HG03025 (cell line): ENCODE measurements around the gene CPT1B.
"Not testable (repeated sequence)": the region's sequence is repeated elsewhere in the genome, so short reads cannot be mapped to it uniquely, and the experiment has no call there.

Experiments used
- ATAC-seq: cut with Tn5 transposase; IDR thresholded peaks from one replicate; pipeline ENCODE4 v1.9.1; 2021; ENCODE audit warnings: mild to moderate bottlenecking, moderate library complexity; ENCODE audit not compliant: unreplicated experiment, low FRiP score

Gene CPT1B

DNA sequence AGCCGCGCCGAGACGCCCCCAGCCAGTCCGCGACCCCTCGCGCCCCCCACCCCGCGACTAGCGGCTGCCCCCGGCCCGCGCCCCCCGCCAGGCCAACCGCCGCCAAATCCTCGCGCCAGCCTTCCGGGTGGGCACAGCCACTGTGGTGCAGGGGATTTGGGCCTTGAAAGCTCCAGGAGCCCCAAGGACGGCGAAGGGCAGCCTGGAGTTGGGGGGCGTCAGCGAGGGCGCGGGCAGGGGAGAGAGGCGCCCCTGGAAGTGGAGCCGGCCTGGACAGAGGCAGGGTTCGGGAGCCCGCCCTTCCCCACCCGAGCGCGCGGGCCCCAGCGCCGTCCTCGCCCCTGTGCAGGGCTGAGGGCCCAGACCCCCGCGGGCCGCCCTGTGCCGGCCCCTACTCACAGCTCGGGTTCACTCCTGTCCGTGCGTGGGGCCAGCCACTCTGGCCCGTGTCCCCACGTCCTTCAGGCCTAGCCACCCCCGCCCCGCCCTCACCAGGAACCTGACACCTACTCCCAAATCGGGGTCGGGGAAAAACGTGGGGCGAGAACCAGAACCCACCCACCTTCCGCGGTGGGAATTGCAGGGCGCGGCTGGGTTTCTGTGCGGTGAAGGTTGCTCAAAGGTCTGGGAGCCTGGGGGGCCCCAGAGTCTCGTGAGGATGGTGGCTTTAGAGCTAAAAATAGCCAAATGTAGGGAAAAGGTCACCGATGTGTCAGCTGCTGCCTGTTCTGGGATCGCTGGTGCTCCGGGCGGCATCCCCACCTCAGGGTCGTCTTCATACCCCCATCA, at the start of gene CPT1B:
TSS of gene CPT1B (minus strand) at position 441 of the 789 bp plus-strand sequence. CDS start 512 bp downstream, outside the sequence.
- no peak for ATAC-seq

DNA sequence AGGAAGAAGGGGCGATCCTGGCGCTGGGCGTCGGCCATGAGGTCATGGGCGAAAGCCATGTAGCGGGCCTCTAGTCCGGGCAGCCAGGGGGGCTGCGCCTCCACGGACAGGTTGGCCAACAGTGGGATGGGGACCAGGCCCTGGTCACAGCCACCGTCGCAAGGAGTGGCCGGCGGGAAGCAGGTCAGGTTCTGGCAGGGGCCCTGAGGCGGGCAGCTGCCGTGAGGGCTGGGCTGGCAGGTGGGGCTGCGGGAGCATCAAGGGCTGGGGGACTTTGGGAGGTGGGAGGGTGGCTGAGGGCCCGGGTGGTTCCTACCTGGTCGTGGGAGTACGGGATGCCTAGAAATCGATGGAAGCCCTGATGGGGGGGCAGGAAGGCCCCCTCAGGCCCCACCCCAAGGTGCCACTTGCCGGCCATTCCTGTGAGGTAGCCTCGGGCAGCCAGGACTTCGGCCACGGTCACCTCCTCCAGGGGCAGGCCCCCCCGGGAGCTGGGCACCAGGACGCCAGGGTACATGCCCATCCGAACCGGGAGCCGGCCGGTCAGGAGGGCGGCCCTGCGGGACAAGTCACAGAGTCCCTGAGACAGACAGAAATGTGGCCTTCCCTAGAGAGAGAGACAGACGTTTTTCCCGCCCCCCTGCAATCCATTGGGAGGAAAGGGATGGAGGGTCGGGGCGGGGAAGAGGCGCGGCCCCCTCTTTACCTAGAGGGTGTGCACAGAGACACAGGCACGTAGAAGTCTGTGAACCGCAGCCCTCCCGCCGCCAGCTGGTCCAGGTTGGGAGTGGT, 48.8 kb upstream of the CPT1B start:
- ATAC-seq, result no peak

DNA sequence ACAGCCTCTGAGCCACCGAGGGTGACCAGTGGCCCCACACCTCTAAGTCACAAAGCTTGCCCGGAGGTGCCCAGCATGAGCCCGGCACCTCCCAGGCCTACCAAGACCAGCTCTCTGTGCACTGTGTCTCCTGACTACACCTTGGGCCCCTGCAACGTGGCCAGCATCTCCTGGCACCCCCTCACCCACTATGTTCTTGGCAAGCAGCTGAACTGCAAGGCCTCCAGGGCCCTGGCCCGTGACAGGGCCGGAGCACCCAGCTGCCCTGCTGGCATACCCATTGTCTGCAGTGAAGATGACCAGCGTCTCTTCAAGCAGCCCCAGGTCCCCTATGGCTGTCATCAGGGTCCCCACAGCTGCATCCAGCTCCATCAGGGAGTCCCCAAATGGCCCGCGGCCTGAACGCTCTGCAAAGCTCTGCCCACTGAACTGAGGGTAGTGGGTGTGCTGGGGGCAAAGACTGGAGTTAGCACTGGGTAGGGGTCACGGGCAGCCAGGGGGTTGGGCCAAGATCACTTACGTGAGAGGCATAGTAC, 48.2 kb upstream of the CPT1B start:
- ATAC-seq, result no peak

DNA sequence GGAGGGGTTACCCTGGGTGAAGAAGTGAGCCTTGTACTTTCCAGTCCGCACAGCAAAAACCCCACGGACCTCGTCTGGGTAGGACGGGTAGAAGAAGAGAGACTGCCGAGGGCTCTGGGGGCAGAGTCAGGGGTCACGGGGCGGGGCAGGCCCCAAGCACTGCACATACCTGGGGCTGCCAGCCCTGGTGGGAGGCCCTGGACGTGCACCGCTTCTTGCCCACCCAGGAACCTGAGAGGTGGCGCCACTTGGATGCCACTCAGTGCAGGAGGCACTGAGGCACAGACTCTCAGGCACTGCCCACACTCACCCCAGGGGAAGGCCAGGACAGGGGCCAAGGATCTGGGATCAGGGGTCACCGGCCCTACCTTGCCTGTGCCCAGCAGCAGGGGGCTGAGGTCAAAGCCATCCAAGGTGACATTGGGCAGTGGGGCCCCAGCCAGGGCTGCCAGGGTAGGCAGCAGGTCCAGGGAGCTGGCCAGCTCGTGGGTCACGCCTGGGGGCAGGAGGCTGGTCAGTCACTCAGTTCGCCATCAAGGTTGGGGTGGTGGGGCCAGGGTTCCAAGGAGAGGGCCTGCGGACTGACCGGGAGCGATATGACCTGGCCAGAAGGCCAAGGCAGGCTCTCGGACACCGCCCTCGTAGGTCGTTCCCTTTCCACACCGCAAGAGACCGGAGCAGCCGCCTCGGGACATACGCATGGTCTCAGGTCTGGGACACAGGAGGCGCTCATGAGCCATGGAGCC, 47.5 kb upstream of the CPT1B start:
- no peak for ATAC-seq

DNA sequence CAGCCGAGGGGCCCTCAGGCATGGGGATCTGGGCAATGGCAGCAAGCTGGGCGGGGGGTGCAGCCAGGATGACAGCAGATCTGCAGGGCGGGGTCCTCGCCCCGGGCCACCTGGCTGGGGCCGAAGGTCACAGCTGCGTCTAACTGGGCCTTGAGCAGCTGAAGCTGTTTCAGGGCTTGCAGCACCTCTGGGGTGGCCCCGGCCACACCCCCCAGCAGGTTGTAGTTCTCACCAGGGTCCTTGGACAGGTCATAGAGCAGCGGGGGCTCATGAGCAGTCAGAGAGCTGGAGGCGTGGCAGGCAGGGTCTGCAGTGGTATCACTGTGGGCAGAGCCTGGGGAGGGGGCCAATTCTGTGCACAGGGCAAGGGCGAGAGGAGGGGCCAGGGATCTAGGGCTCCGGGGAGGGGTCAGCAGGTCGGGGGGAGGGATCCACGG, 46.9 kb upstream of the CPT1B start:
- no peak for ATAC-seq

DNA sequence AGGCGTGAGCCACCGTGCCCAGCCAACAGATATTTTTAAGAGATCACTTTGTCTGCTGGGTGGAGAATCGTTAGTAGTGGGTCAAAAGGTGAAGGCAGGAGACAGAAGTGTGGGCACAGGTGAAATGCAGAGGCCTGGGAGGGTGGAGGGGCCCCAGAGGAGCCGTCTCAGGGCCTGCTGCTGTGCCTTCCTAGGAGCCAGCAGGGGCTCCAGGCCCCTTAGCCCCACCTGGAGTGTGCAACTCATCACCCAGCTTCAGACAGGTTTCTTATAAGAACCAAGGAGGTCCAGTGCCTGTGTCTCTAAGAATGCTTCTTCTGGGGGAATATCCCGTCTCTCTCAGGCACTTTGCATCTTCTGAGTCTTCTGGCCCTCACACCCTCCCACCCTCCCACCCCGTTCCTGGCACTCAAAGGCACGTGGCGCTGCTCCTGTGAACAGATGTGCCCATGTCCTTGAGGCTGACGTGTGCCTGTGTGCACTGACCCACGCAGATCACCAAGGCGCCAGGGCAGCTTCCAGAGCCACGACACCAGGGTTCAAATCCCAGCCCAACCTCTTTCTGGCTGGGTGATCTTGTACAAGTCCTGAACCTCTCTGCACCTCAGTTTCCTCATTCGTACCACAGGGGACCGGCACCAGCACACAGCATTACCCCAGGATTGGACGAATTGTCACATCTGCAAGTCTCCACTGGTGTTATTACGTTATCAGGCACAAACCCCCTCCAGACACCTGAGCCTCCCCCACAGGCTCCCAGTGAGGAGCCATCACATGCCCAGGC, 46.3 kb upstream of the CPT1B start:
- no peak for ATAC-seq

DNA sequence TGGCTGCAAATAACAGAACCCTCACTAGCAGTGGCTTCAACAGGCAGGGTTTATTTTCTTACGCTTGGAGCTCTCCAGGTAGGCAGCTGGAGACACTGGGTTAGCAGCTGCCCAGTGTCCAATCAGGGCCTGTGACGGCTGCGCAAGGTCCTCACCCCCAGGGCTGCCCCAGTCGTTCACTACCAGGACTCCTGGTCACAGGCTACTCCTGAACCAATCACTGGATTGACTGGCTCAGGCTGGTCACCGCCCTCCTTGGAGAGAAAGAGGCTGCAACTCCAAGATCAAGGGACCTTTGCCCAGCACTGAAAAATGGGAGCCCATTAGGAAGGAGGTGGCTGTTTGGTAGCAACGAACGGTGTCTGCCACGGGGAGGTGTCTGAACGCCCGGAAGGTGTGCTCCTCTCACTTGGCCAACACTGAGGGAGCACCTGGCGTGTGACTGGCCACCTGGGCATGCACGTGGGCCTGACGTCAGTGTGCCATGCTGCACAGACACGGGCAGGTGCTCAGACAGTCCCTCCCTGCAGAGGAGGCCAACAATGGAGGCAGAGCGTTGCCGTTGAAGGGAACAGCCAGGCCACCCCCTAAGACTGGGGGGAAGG, 44.6 kb upstream of the CPT1B start:
- no peak for ATAC-seq

DNA sequence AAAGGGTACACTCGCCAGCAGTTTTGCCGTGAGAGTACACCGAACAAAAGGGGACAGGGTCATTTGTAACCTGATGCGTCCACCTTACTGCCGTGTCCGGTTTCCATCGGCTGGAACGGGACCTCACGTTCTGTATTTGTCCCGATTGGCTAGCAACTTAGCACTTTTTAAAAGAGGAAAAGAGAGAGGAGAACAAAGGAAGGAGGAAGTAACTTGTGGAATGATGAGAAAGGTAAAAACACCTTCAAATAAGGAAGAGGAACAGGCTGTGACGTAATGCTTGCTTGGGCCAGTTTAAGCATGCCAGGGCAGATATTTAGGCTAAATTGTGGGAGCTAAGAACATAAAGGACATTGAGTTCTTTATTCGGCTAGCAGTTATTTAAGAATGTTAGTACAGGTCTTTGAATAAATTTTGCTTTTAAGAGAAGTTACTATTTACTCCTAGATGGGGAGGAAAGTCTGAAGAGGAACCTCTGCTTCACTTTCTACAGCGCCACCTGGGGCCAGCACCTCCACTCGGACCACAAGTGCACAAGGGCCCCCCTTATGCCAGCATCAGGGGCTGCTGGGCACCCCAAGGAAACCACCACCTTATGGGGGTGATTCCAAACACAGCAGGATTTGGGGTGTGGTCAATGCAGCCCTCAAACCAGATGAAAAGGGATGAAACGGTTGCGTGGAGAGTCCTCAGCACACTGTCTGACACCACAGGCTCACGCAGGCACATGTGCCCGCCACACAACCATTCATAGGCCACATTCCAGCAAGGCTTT, 43.9 kb upstream of the CPT1B start:
- no peak for ATAC-seq

DNA sequence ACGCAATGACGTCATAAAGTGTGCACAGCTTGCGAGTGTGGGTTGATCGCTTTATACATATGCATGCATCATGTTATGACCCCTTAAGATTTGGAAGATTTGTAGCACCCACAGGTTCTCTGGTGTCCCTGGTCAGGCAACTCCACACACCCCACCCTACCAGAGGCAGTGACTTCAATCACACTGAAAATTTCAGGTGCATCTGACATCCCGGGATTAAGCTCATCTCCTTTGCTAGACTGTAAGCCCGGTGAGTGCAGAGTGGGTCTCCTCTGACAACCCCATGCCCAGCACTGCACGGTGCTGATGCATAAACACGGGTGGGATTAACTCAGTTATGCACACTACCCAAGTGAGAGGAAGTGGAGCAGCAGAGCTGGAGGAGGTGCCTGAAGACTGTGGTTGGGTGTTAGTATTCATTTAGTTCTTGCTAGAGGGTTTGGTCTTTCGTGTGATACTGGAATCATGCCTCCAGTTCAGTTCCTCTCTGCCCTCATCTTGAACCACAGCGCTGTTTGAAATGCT, 43.2 kb upstream of the CPT1B start:
- ATAC-seq, result no peak

DNA sequence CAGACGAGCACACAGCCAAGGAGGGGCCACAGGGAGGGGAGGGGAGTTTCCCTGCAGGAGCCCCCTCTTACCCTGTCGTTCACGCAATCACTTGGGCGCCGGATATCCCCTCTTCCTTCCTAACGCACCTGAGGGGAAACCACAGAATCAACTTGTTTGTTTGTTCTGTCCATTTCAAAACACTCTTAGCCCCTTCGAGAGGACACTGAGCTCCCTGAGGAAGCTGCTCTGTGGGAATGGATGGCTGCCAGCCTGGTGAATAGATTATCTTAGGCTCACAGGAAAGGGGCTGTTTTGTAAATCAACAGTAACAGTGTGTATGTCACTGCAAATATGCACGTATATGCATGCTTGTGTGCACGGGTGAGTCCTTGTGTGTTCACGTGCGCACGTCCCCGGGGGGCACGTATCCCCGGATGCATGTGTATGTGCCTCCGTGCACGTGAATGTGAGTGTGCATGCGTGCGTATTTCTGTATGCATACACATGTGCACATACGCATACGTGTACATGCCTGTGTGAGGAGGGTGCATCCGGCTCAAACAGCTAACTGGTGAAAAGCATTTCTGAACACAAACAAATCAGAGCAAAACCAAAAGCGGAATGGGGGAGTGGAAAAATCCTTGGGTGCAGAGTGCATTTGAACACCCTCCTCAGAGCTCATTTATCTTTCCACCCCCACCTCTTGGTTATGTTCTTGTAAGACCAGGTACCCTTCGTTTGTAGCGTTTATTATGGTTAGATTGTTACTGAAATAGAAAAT, 42.5 kb upstream of the CPT1B start:
- peak; percentile 48 for ATAC-seq

DNA sequence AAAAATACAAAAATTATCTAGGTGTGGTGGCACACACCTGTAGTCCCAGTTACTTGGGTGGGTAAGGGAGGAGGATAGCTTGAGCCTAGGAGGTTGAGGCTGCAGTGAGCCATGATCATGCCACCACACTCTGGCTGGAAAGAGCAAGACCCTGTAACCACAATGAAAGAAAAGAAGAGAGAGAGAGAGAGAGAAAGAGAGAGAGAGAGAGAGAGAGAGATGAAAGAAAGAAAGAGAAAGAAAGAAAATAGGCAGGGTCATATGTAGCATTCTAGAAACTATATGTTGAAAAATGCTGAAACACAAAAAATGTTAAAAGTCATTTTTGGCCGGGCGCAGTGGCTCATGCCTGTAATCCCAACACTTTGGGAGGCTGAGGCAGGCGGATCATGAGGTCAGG, 36.1 kb upstream of the CPT1B start:
- not testable (repeated sequence) for ATAC-seq

DNA sequence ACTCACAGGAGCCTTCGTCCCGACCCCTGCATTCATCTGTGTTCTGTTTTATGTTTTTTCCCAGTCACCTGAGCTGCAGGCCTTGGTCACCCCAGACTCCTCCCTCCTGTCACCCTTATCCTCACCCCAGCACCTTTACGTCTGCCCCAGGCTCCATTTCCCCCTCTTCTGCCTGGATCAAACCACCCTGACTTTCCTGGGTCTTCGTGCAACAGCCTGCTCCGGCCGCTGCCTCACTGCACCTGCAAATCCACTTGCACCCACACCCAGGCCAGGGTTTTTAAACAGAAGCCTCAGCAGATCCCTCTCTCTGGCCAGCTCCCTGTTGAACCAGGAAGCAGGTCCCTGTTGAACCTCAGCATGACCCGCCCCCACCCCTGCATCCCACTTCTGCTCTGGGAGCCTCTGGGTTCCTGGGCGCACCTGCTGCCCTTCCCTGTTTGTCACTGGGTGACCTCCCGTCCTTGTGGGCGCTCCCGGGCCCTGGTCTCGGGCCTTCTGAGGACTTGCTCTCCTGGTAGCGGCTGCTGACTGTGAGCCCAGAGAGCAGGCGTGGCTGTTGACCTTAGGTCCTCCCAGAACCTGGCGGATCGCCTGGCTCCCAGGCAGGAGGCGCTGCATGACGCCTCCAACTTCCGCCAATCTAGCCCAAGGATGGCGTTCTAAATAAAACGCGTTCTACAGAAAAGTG, 35.2 kb upstream of the CPT1B start:
- ATAC-seq, result no peak

DNA sequence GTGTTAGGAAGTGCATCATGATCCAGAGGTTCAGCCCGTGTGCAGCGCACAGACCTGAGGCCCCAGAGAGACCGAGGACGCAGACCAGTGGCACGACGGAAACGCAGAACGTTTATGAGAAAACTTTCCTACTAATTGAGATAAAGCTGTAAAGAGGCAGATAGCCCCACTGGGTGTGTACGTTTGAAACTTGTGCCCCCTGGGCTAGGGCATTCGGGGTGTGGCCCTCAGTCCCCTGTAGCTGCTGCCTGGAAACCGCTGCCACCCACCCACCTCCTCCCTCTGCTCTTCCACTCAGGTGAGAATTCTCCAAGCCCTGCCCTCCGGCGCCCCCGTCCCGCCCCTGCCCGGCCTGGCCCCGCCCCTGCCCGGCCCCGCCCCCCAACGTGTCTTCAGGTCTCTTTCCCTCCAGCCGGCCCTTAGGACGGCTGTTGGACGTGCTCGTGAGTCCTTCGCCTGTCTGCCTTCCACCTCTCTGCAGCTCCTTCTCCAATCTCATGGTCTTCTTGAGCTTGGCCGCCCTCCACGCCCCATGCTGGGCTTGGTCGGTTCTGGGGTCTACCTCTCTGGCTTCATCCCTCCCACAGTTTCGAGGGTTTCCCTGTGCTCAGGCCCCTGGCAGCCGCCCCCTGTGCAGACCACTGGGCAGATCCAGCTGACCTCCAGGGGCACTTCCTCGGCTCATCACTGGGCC, 34.4 kb upstream of the CPT1B start:
- ATAC-seq, result no peak

DNA sequence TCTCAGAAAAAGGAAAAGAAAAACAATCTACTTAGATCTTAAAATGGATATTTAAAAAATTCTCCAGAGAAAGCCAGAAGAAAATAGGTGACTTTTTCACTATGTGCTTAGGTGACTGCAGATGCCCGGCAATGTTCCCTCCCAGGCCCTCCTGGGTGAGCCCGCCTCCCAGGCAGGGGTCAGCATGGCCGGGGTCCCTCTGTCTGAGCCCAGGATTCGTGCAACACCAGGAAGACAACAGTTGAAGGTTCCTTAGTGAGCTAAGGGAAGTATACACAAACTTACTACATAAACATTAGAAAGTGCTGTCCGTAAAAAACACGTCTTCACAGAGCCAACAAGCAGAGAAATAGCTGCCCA, 33.9 kb upstream of the CPT1B start:
- no peak for ATAC-seq

DNA sequence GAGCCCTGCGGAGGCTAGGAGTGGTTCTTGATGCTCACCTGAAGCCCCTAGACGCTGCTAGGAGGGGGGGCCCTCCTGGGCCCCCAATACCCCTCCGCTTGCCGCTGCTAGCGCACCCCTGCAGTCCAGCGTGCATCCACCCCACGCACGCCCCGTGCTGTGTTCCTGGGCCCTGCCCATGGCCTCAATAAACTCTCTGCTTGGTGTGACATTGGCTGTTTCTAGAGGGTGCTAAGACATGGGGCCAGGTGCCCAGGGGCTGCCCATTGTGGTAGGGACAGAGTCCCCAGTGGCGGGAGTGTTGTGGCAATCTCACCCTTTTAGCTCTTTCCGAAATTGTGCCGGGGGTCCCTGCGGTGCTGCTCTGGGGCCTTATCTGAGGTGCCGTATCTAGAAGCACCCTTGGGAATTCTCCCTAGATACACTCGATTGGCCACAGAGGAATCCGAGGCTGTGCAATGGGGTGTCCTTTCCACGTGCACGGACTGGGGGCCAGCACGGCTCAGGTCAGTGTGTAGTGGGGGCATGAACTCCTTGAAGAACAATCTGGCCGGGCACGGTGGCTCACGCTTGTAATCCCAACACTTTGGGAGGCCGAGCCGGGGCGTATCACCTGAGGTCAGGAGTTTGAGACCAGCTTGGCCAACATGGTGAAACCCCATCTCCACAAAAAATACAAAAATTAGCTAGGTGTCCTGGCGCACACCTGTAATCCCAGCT, 33.3 kb upstream of the CPT1B start:
- no peak for ATAC-seq

DNA sequence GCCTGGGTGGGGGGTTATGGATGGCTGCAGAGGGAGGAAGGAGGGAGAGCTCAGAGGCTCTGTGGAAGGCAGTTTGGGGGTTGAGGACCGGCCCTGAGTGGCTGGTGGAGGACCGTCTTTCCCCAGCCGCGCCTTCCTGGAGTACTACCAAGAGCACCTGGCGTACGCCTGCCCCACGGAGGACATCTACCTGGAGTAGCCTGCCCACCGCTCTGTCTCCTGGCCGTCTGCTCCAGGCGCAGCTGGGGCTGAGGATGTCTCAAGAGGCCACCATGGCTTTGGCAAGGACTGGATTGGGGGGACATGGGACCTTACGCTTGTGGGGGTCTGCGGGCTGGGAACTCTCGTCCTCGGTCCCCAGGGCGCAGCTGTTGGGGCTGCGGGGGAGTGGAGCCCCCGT, 32.4 kb upstream of the CPT1B start:
- ATAC-seq, result no peak
